ENCODE data around the gene ZNRF1. TPM values are rescaled to one million over a fixed set of nuclear protein-coding genes. Genes with fewer than 3 reads are reported as not detected.

The ZNRF1 gene
- total RNA-seq, 1 experiment from 2014 or later, result 10.5 TPM

DNA sequence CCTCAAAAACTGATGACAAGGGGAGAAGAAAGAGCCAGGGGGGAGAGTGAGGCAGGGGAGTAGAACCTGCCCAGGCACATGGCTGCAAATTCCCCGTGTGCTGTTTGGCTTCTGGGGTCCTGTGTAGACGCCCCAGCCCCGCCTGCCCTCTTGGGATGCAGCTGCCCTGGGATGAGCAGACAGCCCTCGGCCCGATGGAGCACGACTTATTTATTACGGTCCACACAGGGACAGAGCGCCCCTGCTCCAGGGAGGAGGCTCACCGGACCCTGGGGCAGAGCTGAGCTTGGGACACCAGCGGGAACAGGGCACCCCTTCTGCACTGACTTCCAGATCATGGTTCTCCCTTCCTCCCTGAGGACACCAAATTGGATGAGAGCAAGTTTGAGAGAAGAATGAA is 108.7 kb downstream of the ZNRF1 start:
- H3K4me1 Mint-ChIP-seq (ENCODE audit: insufficient read depth, unreplicated experiment), result peaks cover 29% of the 10 kb centered on the region
- peak overlapping the region; percentile 11 for H3K27ac Mint-ChIP-seq (ENCODE audit: low read depth, unreplicated experiment)
- ChIA-PET CTCF (interaction anchor here (0.6 to 1.2 kb wide), 3 partner anchors 18 to 360 kb away, joined by 3 read pairs; no protein-coding TSS in a partner anchor), POLR2A (interaction anchor here (2.1 to 4.4 kb wide), 2 partner anchors 90 to 95 kb away, joined by 6 to 65 read pairs; no protein-coding TSS in a partner anchor)
- no peak overlapping the region for H3K4me3 Mint-ChIP-seq (ENCODE audit: unreplicated experiment)
- no peaks in the 10 kb centered on the region for H3K27me3 Mint-ChIP-seq (ENCODE audit: insufficient read depth, unreplicated experiment)
- TF ChIP-seq, protein P1, sequence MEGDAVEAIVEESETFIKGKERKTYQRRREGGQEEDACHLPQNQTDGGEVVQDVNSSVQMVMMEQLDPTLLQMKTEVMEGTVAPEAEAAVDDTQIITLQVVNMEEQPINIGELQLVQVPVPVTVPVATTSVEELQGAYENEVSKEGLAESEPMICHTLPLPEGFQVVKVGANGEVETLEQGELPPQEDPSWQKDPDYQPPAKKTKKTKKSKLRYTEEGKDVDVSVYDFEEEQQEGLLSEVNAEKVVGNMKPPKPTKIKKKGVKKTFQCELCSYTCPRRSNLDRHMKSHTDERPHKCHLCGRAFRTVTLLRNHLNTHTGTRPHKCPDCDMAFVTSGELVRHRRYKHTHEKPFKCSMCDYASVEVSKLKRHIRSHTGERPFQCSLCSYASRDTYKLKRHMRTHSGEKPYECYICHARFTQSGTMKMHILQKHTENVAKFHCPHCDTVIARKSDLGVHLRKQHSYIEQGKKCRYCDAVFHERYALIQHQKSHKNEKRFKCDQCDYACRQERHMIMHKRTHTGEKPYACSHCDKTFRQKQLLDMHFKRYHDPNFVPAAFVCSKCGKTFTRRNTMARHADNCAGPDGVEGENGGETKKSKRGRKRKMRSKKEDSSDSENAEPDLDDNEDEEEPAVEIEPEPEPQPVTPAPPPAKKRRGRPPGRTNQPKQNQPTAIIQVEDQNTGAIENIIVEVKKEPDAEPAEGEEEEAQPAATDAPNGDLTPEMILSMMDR (IDR thresholded peaks at IDR 0.05; ENCODE audit: unreplicated experiment), result no peak
- H3K9me3 Mint-ChIP-seq (ENCODE audit: unreplicated experiment), result peaks cover 7% of the 10 kb centered on the region
- H3K36me3 Mint-ChIP-seq (ENCODE audit: insufficient read depth, unreplicated experiment), result peaks cover 7% of the 10 kb centered on the region
- intact Hi-C loops (cut with micrococcal nuclease), result no loop called here
- no peak for DNase-seq (ENCODE audit: unreplicated experiment)
- no TSS peak for BruUV-seq (replicated peaks)

GRCh38 chr16:75108792-75109731 is 110.2 kb downstream of the ZNRF1 start:
- TF ChIP-seq, protein P1 (IDR thresholded peaks at IDR 0.05; ENCODE audit: unreplicated experiment), result no peak
- no TSS peak for BruUV-seq (replicated peaks)
- Mint-ChIP-seq H3K4me1 (ENCODE audit: insufficient read depth, unreplicated experiment) (peaks cover 29% of the 10 kb centered on the region), H3K36me3 (ENCODE audit: insufficient read depth, unreplicated experiment) (peaks cover 13% of the 10 kb centered on the region), H3K27me3 (ENCODE audit: insufficient read depth, unreplicated experiment) (no peaks in the 10 kb centered on the region), H3K27ac (ENCODE audit: low read depth, unreplicated experiment) (peak overlapping the region; percentile 76), H3K9me3 (ENCODE audit: unreplicated experiment) (peaks cover 4% of the 10 kb centered on the region), H3K4me3 (ENCODE audit: unreplicated experiment) (peak overlapping the region; percentile 61)
- ChIA-PET CTCF (interaction anchor here (0.8 to 6.3 kb wide), 12 partner anchors 7 to 294 kb away, joined by 3 to 199 read pairs (median 8); partner anchors contain the start of gene ZNRF1), POLR2A (interaction anchor here (0.6 to 4.4 kb wide), 13 partner anchors 11 to 737 kb away, joined by 3 to 71 read pairs (median 6); partner anchors contain the start of genes WDR59, ZFP1 and ZNRF1)
- peak; percentile 99 for DNase-seq (ENCODE audit: unreplicated experiment)
- intact Hi-C loops (cut with micrococcal nuclease), result no loop called here

GRCh38 chr16:75109732-75110243 is 111.0 kb downstream of the ZNRF1 start:
- peak; percentile 29 for DNase-seq (ENCODE audit: unreplicated experiment)
- peaks cover 13% of the 10 kb centered on the region for H3K36me3 Mint-ChIP-seq (ENCODE audit: insufficient read depth, unreplicated experiment)
- TF ChIP-seq, protein P1 (IDR thresholded peaks at IDR 0.05; ENCODE audit: unreplicated experiment), result no peak
- peaks cover 29% of the 10 kb centered on the region for H3K4me1 Mint-ChIP-seq (ENCODE audit: insufficient read depth, unreplicated experiment)
- no peaks in the 10 kb centered on the region for H3K27me3 Mint-ChIP-seq (ENCODE audit: insufficient read depth, unreplicated experiment)
- intact Hi-C loops (cut with micrococcal nuclease), result loop anchor here (2.0 kb wide), 1 partner anchor 297 kb away; no protein-coding TSS in a partner anchor
- no peaks in the 10 kb centered on the region for H3K9me3 Mint-ChIP-seq (ENCODE audit: unreplicated experiment)
- ChIA-PET POLR2A (interaction anchor here (0.6 to 4.4 kb wide), 12 partner anchors 10 to 738 kb away, joined by 3 to 71 read pairs (median 6); partner anchors contain the start of genes WDR59, ZFP1 and ZNRF1), CTCF (interaction anchor here (0.7 to 6.3 kb wide), 12 partner anchors 8 to 295 kb away, joined by 3 to 199 read pairs (median 10); partner anchors contain the start of gene ZNRF1)
- peak overlapping the region; percentile 67 for H3K4me3 Mint-ChIP-seq (ENCODE audit: unreplicated experiment)
- peak overlapping the region; percentile 76 for H3K27ac Mint-ChIP-seq (ENCODE audit: low read depth, unreplicated experiment)
- no TSS peak for BruUV-seq (replicated peaks)

All from MCF 10A (cell line).